ENCODE measurements around the gene CASP7. TPM values are rescaled to one million over a fixed set of nuclear protein-coding genes. Genes with fewer than 3 reads are reported as not detected.

CASP7 gene
- total RNA-seq, 1 donor from 2014 or later, result 16.5 TPM

DNA sequence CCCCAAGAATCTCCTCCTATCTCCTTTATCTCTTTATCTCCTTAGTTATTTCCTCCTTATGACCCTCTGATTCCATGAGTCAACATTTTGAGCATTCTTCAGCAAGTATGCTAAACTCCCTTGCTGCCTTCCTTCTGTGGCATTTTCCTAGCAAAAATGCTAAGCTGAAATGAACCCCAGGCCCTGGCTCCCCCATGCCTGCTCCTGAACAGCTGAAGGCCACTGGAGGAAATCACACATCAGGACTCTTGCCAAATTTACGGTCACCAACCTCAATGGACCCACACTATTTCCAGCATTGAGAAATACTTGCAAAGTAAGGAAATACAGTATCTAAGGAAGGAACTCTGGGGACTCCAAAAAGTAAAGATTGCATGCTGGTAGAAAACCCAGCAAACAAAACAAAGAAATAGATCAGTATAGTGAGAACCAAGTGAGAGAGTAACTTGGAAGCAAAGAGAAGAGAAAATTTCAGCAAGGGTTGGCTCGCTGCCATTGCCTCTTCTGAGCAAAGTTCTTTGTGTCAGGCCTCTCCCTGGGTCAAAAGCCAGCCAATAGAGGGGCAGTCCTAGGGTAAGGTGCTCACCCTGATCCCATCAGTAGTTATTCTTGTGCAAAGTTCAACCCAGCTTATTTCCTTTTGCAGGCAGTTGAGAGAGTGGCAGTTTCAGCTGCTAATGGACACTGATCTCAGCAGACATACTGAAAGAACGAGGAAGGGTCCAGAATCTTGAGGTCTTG lies 66.7 kb downstream of the CASP7 start:
- DNase-seq (ENCODE audit: low read depth), result no peak
- TF ChIP-seq, protein P1, sequence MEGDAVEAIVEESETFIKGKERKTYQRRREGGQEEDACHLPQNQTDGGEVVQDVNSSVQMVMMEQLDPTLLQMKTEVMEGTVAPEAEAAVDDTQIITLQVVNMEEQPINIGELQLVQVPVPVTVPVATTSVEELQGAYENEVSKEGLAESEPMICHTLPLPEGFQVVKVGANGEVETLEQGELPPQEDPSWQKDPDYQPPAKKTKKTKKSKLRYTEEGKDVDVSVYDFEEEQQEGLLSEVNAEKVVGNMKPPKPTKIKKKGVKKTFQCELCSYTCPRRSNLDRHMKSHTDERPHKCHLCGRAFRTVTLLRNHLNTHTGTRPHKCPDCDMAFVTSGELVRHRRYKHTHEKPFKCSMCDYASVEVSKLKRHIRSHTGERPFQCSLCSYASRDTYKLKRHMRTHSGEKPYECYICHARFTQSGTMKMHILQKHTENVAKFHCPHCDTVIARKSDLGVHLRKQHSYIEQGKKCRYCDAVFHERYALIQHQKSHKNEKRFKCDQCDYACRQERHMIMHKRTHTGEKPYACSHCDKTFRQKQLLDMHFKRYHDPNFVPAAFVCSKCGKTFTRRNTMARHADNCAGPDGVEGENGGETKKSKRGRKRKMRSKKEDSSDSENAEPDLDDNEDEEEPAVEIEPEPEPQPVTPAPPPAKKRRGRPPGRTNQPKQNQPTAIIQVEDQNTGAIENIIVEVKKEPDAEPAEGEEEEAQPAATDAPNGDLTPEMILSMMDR (conservative IDR thresholded peaks at IDR 0.05; ENCODE audit: low read depth, low read length), result no peak
- no peak overlapping the region for H3K4me3 ChIP-seq (ENCODE audit: low read depth, low read length)

DNA sequence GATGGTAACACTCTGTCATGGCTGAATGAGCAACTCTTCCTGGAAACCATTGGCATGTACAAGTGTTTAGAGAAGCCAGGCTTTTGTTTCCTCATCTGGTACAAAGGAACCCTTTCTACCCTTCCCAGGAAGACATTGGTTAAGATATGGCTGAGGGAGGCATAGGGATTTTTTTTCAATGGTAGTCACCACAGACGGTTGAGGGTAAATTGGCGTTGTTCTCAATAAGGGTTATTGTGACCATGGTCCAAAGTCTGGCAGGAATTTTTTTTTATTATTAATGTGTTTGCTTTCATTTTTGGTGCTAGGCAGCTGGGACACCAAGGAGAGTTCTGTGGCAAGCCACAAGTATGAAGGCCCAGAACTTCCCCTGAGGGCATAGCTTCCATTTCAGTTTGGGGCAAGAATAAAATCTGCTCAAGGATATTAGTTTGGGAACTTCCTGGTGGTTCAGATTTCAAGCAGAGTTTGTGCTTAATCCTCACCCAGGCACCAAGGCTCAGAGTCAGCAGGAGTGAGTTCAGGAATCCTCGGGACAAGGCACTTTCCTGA lies 71.5 kb downstream of the CASP7 start, which contains the start of gene PLEKHS1:
Gene PLEKHS1, plus strand, starts transcription at position 502 of the 552 bp plus-strand sequence. CDS start 3,596 bp downstream, outside the sequence.
- TF ChIP-seq, protein P1 (conservative IDR thresholded peaks at IDR 0.05; ENCODE audit: low read depth, low read length), result no peak
- no peak for DNase-seq (ENCODE audit: low read depth)
- no peak within 1 kb of the TSS for H3K4me3 ChIP-seq (ENCODE audit: low read depth, low read length)

DNA sequence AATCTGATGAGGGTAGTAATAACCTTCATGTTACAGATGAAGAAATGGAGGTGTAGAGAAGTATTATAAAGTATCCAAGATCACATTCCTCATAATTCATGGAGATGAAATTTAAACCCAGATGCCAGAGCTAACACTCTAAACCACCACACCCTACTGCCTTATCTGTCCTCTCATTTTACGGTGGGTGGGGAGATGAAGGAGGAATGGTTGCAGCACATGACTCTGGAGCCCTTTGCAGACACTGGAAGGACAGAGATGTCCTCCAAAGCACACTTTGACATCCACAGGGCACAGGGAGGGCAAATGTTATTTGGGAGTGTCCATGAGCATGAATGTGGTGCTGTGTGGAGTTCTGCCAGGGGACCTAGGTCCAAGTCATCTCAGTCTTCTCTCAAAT lies 72.8 kb downstream of the CASP7 start:
- no peak for DNase-seq (ENCODE audit: low read depth)
- TF ChIP-seq, protein P1 (conservative IDR thresholded peaks at IDR 0.05; ENCODE audit: low read depth, low read length), result no peak
- no peak overlapping the region for H3K4me3 ChIP-seq (ENCODE audit: low read depth, low read length)

DNA sequence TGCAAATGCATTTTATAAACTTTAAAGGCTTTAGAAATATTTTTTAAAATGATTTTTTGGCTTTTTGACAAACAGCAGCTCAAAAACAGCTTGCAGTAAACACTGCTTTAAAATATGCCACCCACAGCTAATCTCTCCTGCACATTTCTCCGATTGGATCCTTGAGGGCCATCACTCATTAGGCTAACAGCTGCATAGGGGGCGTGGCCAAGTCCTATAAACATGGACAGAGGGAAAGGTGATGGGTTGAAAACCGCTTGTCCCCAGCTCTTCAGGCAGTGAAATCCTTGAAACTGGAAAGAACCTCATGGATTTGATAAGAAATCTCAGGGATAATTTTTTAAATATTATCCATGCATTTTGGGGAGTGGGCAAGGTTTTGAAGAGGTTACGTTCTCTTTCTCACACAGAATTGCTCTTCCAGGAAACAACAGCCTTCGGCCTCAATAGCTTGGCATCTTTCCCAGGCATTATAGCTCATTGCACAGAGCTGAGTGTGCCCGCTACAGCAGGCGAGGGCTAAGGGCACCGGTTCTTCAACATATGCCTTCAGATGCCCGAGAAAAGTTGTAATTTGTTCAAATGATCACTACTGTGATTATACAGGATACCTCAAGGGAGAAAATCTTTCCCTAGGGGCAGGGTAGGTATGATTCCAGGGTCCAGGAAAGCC lies 73.4 kb downstream of the CASP7 start:
- H3K4me3 ChIP-seq (ENCODE audit: low read depth, low read length), result no peak overlapping the region
- TF ChIP-seq, protein P1 (conservative IDR thresholded peaks at IDR 0.05; ENCODE audit: low read depth, low read length), result no peak
- no peak for DNase-seq (ENCODE audit: low read depth)

DNA sequence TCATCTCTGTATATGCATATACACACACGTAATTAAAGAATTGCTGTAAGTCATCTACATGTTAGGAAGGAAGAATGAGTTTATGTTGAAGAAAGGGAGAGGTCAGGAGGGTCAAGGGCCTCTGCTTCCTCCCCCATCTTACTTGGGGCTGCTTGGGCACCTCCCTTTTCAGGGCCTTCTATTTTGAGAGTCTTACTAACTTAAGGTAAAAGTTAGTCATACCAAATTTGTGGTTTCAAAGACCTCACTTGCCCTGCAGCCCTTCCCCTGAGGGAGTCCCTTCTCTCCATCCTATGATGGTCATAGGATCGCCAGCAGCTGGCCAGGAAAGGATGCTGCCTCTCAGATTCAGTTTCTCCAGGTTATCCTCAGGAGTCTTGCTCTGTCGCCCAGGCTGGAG lies 74.4 kb downstream of the CASP7 start:
- TF ChIP-seq, protein P1 (conservative IDR thresholded peaks at IDR 0.05; ENCODE audit: low read depth, low read length), result no peak
- H3K4me3 ChIP-seq (ENCODE audit: low read depth, low read length), result no peak overlapping the region
- DNase-seq (ENCODE audit: low read depth), result no peak

DNA sequence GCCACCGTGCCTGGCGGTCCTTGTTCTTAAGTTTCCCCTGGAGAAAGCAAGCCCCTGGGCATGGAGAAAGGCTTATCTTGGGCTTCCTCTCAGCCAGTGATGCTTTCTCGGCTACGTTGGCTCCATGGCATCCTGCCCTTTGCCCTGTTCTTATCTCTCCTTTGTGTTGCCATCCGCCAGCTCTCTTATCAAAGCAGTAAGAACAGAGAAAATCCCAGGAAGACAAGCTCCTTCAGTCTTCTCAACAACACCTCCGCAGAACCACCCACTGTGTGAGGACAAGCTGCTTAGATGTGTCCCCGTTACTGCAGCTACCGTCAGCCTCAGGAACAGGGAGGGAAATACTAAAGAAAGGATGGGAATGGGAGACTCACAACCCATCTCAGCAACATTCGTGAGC lies 75.1 kb downstream of the CASP7 start:
- no peak for DNase-seq (ENCODE audit: low read depth)
- TF ChIP-seq, protein P1 (conservative IDR thresholded peaks at IDR 0.05; ENCODE audit: low read depth, low read length), result no peak
- H3K4me3 ChIP-seq (ENCODE audit: low read depth, low read length), result no peak overlapping the region

Data from epithelial cell of proximal tubule (primary cell).